CD14-positive monocyte (primary cell): Measurements from ENCODE around the gene ARHGEF1. TPM values are rescaled to one million over a fixed set of nuclear protein-coding genes. Genes with fewer than 3 reads are reported as not detected.

ENCODE experiments used
- DNase-seq, 3 donors: peaks; one replicate each; pipeline ENCODE4 v3.0.0-alpha.2; 2011 to 2022
- H2AFZ ChIP-seq: 2 replicates; pipeline ENCODE4 v1.6.0; 2012; ENCODE audit warnings: mild to moderate bottlenecking, low read depth, low read length, inconsistent platforms; ENCODE audit not compliant: insufficient read depth, poor library complexity, severe bottlenecking
- H3K27ac ChIP-seq, 2 donors: 1 replicate in 1 of 2; 2 replicates in 1 of 2; pipeline ENCODE4 v1.5.1; 2012 to 2013; ENCODE audit warnings: low read length in 2 of 2, control low read depth in 1 of 2, inconsistent platforms in 1 of 2, low read depth in 1 of 2, mild to moderate bottlenecking in 1 of 2
- H3K27me3 ChIP-seq, 2 donors: one replicate each; pipeline versions ENCODE4 v1.6.0 to v1.6.1; 2011 to 2013; ENCODE audit warnings: low read length in 2 of 2; ENCODE audit not compliant: control insufficient read depth in 2 of 2, insufficient read depth in 2 of 2
- H3K36me3 ChIP-seq, 2 donors: replicated peaks in 1 of 2; 1 replicate in 1 of 2; 2 replicates in 1 of 2; pipeline versions ENCODE4 v1.5.1 to v1.6.1; 2012 to 2013; ENCODE audit warnings: low read length in 2 of 2, control low read depth in 1 of 2, inconsistent platforms in 1 of 2, mild to moderate bottlenecking in 1 of 2; ENCODE audit not compliant: insufficient read depth in 2 of 2, control insufficient read depth in 1 of 2
- H3K4me1 ChIP-seq, 2 donors: 1 replicate in 1 of 2; 2 replicates in 1 of 2; pipeline versions ENCODE4 v1.5.1 to v1.6.1; 2012 to 2013; ENCODE audit warnings: low read length in 2 of 2, control low read depth in 1 of 2, inconsistent platforms in 1 of 2, mild to moderate bottlenecking in 1 of 2, moderate library complexity in 1 of 2; ENCODE audit not compliant: insufficient read depth in 2 of 2, control insufficient read depth in 1 of 2
- H3K4me2 ChIP-seq: replicated peaks from 2 replicates; pipeline ENCODE3; 2012; ENCODE audit warnings: low read length, moderate library complexity, mild to moderate bottlenecking; ENCODE audit not compliant: poor library complexity, severe bottlenecking; ENCODE audit errors: extremely low read depth
- H3K4me3 ChIP-seq, 3 experiments: fragments of 200-600 bp in 1 of 3; sonication (generic) in 1 of 3; replicated peaks in 1 of 3; 1 replicate in 2 of 3; 2 replicates in 1 of 3; pipeline ENCODE4 v1.5.1; 2011 to 2013; ENCODE audit warnings: low read length in 3 of 3, mild to moderate bottlenecking in 3 of 3, control low read depth in 2 of 3, low read depth in 2 of 3, inconsistent platforms in 1 of 3, moderate library complexity in 1 of 3
- H3K79me2 ChIP-seq: 2 replicates; pipeline ENCODE4 v1.6.0; 2012; ENCODE audit warnings: mild to moderate bottlenecking, control low read depth, inconsistent platforms, low read length, moderate library complexity; ENCODE audit not compliant: insufficient read depth
- H3K9ac ChIP-seq: 2 replicates; pipeline ENCODE4 v1.6.0; 2017; ENCODE audit warnings: low read length, mild to moderate bottlenecking; ENCODE audit not compliant: insufficient read depth, poor library complexity, severe bottlenecking
- H3K9me3 ChIP-seq, 2 donors: replicated peaks in 1 of 2; 1 replicate in 1 of 2; 2 replicates in 1 of 2; pipeline versions ENCODE4 v1.5.1 to v1.6.1; 2012 to 2013; ENCODE audit warnings: low read length in 2 of 2, control low read depth in 1 of 2; ENCODE audit not compliant: control insufficient read depth in 1 of 2, insufficient read depth in 1 of 2
- H4K20me1 ChIP-seq: 2 replicates; pipeline ENCODE4 v1.6.0; 2012; ENCODE audit warnings: mild to moderate bottlenecking, low read length, control low read depth, moderate library complexity; ENCODE audit not compliant: insufficient read depth
- H3K27ac Mint-ChIP-seq, 7 donors: one replicate each; pipeline ENCODE4 v1.8.0; 2020; ENCODE audit warnings: mild to moderate bottlenecking in 7 of 7, mixed read lengths in 7 of 7, moderate library complexity in 6 of 7, inconsistent platforms in 2 of 7
- H3K27me3 Mint-ChIP-seq, 3 donors: one replicate each; pipeline ENCODE4 v1.8.0; 2021 to 2022; ENCODE audit warnings: low read depth in 3 of 3, mild to moderate bottlenecking in 3 of 3, mixed read lengths in 3 of 3, moderate library complexity in 3 of 3, inconsistent platforms in 1 of 3
- H3K36me3 Mint-ChIP-seq, 2 donors: one replicate each; pipeline ENCODE4 v1.8.0; 2020; ENCODE audit warnings: mixed read lengths in 2 of 2, inconsistent platforms in 1 of 2, mild to moderate bottlenecking in 1 of 2
- H3K4me1 Mint-ChIP-seq: one replicate; pipeline ENCODE4 v1.8.0; 2020; ENCODE audit warnings: mild to moderate bottlenecking, mixed read lengths
- H3K4me3 Mint-ChIP-seq, 2 donors: one replicate each; pipeline ENCODE4 v1.8.0; 2020; ENCODE audit warnings: mild to moderate bottlenecking in 2 of 2, mixed read lengths in 2 of 2, moderate library complexity in 1 of 2
- H3K9me3 Mint-ChIP-seq, 7 donors: one replicate each; pipeline ENCODE4 v1.8.0; 2020 to 2022; ENCODE audit warnings: mixed read lengths in 7 of 7, mild to moderate bottlenecking in 6 of 7, moderate library complexity in 6 of 7, inconsistent platforms in 2 of 7
- WGBS: methylation state at CpG from one replicate; pipeline ENCODE4 v1.1.5; 2013; ENCODE audit warnings: missing lambda C conversion rate; ENCODE audit not compliant: insufficient coverage; 5-methylcytosine and 5-hydroxymethylcytosine counted together
- intact Hi-C, 2 donors: fragments of 100-400 bp; cut with micrococcal nuclease; formaldehyde crosslinking; loops; one replicate each; pipeline versions ENCODE4 v1.15.0 to v1.15.1; 2023
- polyA plus RNA-seq, 3 donors: library from polyadenylated mRNA; depleted of rRNA in 1 of 3; unstranded in 2 of 3; stranded (reverse) in 1 of 3; fragments of 300-500 nt in 2 of 3; fragments of >200 nt in 1 of 3; fragmentation: Illumina TruSeq in 2 of 3; gene quantifications; 1 replicate in 2 of 3; 2 replicates in 1 of 3; pipeline ENCODE4 v1.2.3, GENCODE V29; 2012 to 2021
- TF ChIP-seq, protein P1 (sequence below): fragments of 200-600 bp; IDR thresholded peaks from one replicate; pipeline ENCODE4 v1.8.0; 2022; ENCODE audit warnings: antibody characterized with exemption, mild to moderate bottlenecking

The ARHGEF1 gene
- polyA plus RNA-seq, 3 donors = 82.8 to 622 (median 95.5) TPM

- H3K4me2 ChIP-seq = no peak overlapping the region
- H3K9me3 ChIP-seq = peaks cover 0 to 11% of the 10 kb centered on the region in 2 donors
- H4K20me1 ChIP-seq = peaks cover under 1% of the 10 kb centered on the region
- Mint-ChIP-seq H3K27me3 (peaks cover 0 to 34% (median 26%) of the 10 kb centered on the region in 3 donors), H3K27ac (no peak overlapping the region), H3K9me3 (peaks cover 0 to 10% (median 6%) of the 10 kb centered on the region in 7 donors), H3K4me1 (peaks cover 8% of the 10 kb centered on the region), H3K4me3 (no peak overlapping the region), H3K36me3 (peaks cover 0 to 14% of the 10 kb centered on the region in 2 donors)
- H3K79me2 ChIP-seq = no peaks in the 10 kb centered on the region
- no peak overlapping the region for H3K4me3 ChIP-seq
- H2AFZ ChIP-seq = no peak overlapping the region
- no peaks in the 10 kb centered on the region for H3K4me1 ChIP-seq
- peaks cover 38 to 71% of the 10 kb centered on the region in 2 donors for H3K27me3 ChIP-seq
- no peak overlapping the region for H3K27ac ChIP-seq
- TF ChIP-seq, protein P1, sequence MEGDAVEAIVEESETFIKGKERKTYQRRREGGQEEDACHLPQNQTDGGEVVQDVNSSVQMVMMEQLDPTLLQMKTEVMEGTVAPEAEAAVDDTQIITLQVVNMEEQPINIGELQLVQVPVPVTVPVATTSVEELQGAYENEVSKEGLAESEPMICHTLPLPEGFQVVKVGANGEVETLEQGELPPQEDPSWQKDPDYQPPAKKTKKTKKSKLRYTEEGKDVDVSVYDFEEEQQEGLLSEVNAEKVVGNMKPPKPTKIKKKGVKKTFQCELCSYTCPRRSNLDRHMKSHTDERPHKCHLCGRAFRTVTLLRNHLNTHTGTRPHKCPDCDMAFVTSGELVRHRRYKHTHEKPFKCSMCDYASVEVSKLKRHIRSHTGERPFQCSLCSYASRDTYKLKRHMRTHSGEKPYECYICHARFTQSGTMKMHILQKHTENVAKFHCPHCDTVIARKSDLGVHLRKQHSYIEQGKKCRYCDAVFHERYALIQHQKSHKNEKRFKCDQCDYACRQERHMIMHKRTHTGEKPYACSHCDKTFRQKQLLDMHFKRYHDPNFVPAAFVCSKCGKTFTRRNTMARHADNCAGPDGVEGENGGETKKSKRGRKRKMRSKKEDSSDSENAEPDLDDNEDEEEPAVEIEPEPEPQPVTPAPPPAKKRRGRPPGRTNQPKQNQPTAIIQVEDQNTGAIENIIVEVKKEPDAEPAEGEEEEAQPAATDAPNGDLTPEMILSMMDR = no peak
- 96% methylated on average over 5 of the region's 5 CpGs for WGBS
- DNase-seq = no peak
- no peaks in the 10 kb centered on the region for H3K36me3 ChIP-seq
- intact Hi-C loops = no loop called here
- H3K9ac ChIP-seq = no peak overlapping the region
Measured at GRCh38 chr19:41918653-41919244, 35.8 kb downstream of the ARHGEF1 start.

DNA sequence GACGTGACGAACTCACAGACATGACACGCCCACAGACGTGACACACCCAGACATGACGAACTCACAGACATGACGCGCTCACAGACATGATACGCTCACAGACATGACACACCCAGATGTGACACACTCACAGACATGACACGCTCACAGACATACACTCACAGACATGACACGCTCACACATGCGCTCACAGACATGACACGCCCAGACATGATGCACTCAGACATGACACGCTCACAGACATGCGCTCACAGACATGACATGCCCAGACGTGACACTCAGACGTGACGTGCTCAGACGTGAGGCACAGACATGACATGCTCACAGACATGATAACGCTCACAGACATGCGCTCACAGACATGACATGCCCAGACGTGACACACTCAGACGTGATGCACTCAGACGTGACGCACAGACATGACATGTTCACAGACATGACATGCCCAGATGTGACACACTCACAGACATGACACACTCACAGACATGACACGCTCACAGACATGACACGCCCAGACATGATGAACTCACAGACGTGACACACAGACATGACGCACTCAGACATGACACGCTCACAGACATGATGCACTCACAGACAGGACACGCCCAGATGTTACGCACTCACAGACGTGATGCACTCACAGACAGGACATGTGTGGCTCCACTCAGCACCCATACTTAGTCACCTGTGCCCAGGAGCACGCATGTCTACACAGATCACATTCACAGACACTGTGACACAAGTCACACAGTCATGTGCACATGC is 37.1 kb downstream of the ARHGEF1 start:
- H3K36me3 ChIP-seq = no peaks in the 10 kb centered on the region
- no peak overlapping the region for H3K4me2 ChIP-seq
- no peak overlapping the region for H2AFZ ChIP-seq
- 98% methylated on average over 33 of the region's 33 CpGs for WGBS
- Mint-ChIP-seq H3K27ac (no peak overlapping the region), H3K4me1 (peaks cover 6% of the 10 kb centered on the region), H3K27me3 (peaks cover 0 to 28% (median 18%) of the 10 kb centered on the region in 3 donors), H3K4me3 (no peak overlapping the region), H3K36me3 (peaks cover 0 to 11% of the 10 kb centered on the region in 2 donors), H3K9me3 (peaks cover 0 to 9% (median 3%) of the 10 kb centered on the region in 7 donors)
- no peaks in the 10 kb centered on the region for H4K20me1 ChIP-seq
- no peaks in the 10 kb centered on the region for H3K79me2 ChIP-seq
- H3K9ac ChIP-seq = no peak overlapping the region
- no peaks in the 10 kb centered on the region for H3K4me1 ChIP-seq
- no peak for DNase-seq
- peaks cover 0 to 11% of the 10 kb centered on the region in 2 donors for H3K9me3 ChIP-seq
- intact Hi-C loops = no loop called here
- H3K27me3 ChIP-seq = peaks cover 32 to 75% of the 10 kb centered on the region in 2 donors
- no peak overlapping the region for H3K4me3 ChIP-seq
- TF ChIP-seq, protein P1 = no peak
- H3K27ac ChIP-seq = no peak overlapping the region
